Smooth muscle cell (in vitro differentiated cells): ENCODE results near the gene LAPTM4A. TPM values are rescaled to one million over a fixed set of nuclear protein-coding genes. Genes with fewer than 3 reads are reported as not detected.

Experiments used
- DNase-seq: peaks from one replicate; lab custom pipeline; 2025; ENCODE audit not compliant: unreplicated experiment; lab: John Stamatoyannopoulos, UW
- H2AFZ ChIP-seq: fragments of 200-600 bp; sonication (generic); 2 replicates; pipeline ENCODE4 v1.6.0; 2016; ENCODE audit warnings: antibody characterized with exemption, low read depth, mild to moderate bottlenecking
- H3F3A ChIP-seq: fragments of 200-600 bp; sonication (generic); 2 replicates; pipeline ENCODE4 v1.6.0; 2017; ENCODE audit warnings: antibody characterized with exemption, low read depth
- H3K27ac ChIP-seq: fragments of 200-600 bp; sonication (generic); 2 replicates; pipeline ENCODE4 v1.5.1; 2016; ENCODE audit warnings: low read depth, mild to moderate bottlenecking
- H3K27me3 ChIP-seq: fragments of 200-600 bp; sonication (generic); 2 replicates; pipeline ENCODE4 v1.6.1; 2016; ENCODE audit warnings: low read depth, mild to moderate bottlenecking
- H3K36me3 ChIP-seq: fragments of 200-600 bp; sonication (generic); 2 replicates; pipeline ENCODE4 v1.5.1; 2016; ENCODE audit warnings: low read depth
- H3K4me1 ChIP-seq: fragments of 200-600 bp; sonication (generic); 2 replicates; pipeline ENCODE4 v1.5.1; 2016; ENCODE audit warnings: low read depth
- H3K4me2 ChIP-seq: fragments of 200-600 bp; sonication (generic); 2 replicates; pipeline ENCODE4 v1.6.0; 2016; ENCODE audit warnings: mild to moderate bottlenecking
- H3K4me3 ChIP-seq: fragments of 200-600 bp; sonication (generic); 2 replicates; pipeline ENCODE4 v1.5.1; 2016; ENCODE audit warnings: mild to moderate bottlenecking
- H3K79me2 ChIP-seq: fragments of 200-600 bp; sonication (generic); 2 replicates; pipeline ENCODE4 v1.6.0; 2016; ENCODE audit warnings: low read depth, mild to moderate bottlenecking
- H3K9ac ChIP-seq: fragments of 200-600 bp; sonication (generic); 2 replicates; pipeline ENCODE4 v1.6.0; 2016; ENCODE audit warnings: low read depth
- H3K9me3 ChIP-seq: fragments of 200-600 bp; sonication (generic); replicated peaks from 2 replicates; pipeline ENCODE4 v1.5.1; 2016; ENCODE audit warnings: low read depth
- H4K20me1 ChIP-seq: fragments of 200-600 bp; sonication (generic); 2 replicates; pipeline ENCODE4 v1.6.0; 2016; ENCODE audit warnings: low read depth
- WGBS: methylation state at CpG from one replicate; pipeline ENCODE4 v1.1.7; 2016; ENCODE audit warnings: low lambda C conversion rate; 5-methylcytosine and 5-hydroxymethylcytosine counted together
- polyA plus RNA-seq: library from polyadenylated mRNA; unstranded; fragments of >200 nt; fragmentation: Nextera tagmentation; extraction: Ambion mirVana; gene quantifications from 2 replicates; pipeline ENCODE4 v1.2.1, GENCODE V29; 2016
- total RNA-seq: library from RNA; depleted of rRNA; stranded (reverse); fragments of >200 nt; gene quantifications from 2 replicates; pipeline ENCODE4 v1.2.3, GENCODE V29; 2014
- TF ChIP-seq, protein P1 (sequence below): fragments of 200-600 bp; sonication (generic); IDR thresholded peaks from 2 replicates; pipeline ENCODE4 v1.5.1; 2017; ENCODE audit warnings: borderline replicate concordance, mild to moderate bottlenecking, antibody characterized with exemption; ENCODE audit not compliant: insufficient read depth, poor library complexity, severe bottlenecking

LAPTM4A gene
- total and polyA plus RNA-seq, 2 experiments from 2014 or later, result 423 to 466 TPM

DNA sequence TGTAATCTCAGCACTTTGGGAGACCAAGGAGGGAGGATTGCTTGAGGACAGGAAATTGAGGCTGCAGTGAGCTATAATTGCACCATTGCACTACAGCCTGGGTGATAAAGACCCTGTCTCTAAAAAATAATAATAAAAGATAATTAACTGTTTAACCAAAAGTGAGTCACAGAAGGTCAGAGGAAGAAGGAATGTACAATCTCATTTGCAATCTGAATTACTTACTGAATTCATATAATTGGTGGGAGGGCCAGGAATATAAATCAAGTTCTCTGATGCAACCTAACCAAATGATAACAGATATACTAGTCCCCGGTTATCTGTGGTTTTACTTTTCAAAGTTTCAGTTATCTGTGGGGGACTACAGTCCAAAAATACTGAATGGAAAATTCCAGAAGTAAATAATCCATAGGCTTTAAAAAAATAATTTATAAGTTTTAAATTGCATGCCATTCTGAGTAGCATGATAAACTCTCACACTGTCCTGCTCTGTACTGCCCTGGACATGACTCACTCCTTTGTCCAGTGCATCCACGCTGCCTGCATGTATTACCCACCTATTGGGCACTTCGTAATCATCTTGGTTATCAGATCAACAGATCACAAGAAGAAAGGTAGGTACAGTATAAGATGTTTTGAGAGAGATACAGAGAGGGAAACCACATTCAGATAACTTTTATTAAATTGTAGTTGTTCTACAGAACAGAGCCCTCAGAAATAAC is 26.2 kb downstream of the LAPTM4A start:
- H3K4me2 ChIP-seq, result no peak overlapping the region
- no peak for DNase-seq
- peaks cover 6% of the 10 kb centered on the region for H3F3A ChIP-seq
- no peaks in the 10 kb centered on the region for H3K9me3 ChIP-seq
- TF ChIP-seq, protein P1, sequence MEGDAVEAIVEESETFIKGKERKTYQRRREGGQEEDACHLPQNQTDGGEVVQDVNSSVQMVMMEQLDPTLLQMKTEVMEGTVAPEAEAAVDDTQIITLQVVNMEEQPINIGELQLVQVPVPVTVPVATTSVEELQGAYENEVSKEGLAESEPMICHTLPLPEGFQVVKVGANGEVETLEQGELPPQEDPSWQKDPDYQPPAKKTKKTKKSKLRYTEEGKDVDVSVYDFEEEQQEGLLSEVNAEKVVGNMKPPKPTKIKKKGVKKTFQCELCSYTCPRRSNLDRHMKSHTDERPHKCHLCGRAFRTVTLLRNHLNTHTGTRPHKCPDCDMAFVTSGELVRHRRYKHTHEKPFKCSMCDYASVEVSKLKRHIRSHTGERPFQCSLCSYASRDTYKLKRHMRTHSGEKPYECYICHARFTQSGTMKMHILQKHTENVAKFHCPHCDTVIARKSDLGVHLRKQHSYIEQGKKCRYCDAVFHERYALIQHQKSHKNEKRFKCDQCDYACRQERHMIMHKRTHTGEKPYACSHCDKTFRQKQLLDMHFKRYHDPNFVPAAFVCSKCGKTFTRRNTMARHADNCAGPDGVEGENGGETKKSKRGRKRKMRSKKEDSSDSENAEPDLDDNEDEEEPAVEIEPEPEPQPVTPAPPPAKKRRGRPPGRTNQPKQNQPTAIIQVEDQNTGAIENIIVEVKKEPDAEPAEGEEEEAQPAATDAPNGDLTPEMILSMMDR, result no peak
- H3K4me1 ChIP-seq, result no peaks in the 10 kb centered on the region
- H4K20me1 ChIP-seq, result peaks cover 13% of the 10 kb centered on the region
- no peak overlapping the region for H3K27ac ChIP-seq
- peaks cover 5% of the 10 kb centered on the region for H3K79me2 ChIP-seq
- H3K27me3 ChIP-seq, result no peaks in the 10 kb centered on the region
- no peak overlapping the region for H3K9ac ChIP-seq
- H3K4me3 ChIP-seq, result no peak overlapping the region
- no peak overlapping the region for H2AFZ ChIP-seq
- H3K36me3 ChIP-seq, result no peaks in the 10 kb centered on the region
- WGBS, result 58% methylated on average over 3 of the region's 3 CpGs

DNA sequence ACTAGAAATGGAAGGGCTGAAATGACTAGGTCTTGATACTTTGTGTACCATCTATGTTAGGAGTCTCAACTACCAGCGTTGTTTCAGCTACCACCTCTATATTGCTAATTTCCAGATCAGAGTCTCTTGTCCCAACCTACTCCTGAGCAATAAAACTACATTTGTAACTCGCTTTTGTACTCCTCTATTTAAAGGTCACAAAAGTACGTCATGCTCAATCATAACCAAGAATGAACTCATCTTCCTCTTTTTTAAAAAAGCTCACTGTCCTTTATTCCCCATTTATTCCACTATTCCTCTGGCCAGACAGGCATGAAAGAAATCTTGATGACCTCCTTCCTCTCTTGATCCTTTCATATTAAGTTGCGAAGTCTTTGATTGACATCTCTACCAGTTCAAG is 27.7 kb downstream of the LAPTM4A start:
- DNase-seq, result no peak
- Histone ChIP-seq H2AFZ (no peak overlapping the region), H3K9me3 (no peaks in the 10 kb centered on the region), H4K20me1 (no peaks in the 10 kb centered on the region), H3K79me2 (no peaks in the 10 kb centered on the region), H3K9ac (no peak overlapping the region), H3K4me1 (no peaks in the 10 kb centered on the region), H3K27ac (no peak overlapping the region), H3K27me3 (no peaks in the 10 kb centered on the region), H3F3A (no peaks in the 10 kb centered on the region), H3K4me3 (no peak overlapping the region), H3K36me3 (no peaks in the 10 kb centered on the region), H3K4me2 (no peak overlapping the region)
- 92% methylated on average over 4 of the region's 4 CpGs for WGBS
- TF ChIP-seq, protein P1, result no peak

DNA sequence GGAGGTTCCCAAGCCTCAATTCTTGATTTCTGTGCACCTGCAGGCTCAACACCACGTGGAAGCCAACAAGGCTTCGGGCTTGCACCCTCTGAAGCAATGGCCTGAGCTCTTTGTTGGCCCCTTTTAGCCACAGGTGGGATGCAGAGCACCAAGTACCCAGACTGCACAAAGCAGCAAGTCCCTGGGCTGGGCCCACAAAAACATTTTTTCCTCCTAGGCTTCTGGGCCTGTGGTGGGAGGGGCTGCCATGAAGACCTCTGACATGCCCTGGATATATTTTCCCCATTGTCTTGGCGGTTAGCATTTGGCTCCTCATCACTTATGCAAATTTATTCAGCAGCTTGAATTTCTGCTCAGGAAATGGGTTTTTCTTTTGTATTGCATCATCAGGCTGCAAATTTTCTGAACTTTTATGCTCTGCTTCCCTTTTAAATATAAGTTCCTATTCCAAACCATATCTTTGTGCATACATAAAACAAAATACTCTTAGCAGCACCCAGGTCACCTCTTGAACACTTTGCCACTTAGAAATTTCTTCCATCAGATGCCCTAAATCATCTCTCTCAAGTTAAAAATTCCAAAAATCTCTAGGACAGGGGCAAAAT is 29.9 kb downstream of the LAPTM4A start:
- WGBS, result 93% methylated on average over 3 of the region's 3 CpGs
- no peak overlapping the region for H2AFZ ChIP-seq

More for the DNA sequence above, 29.9 kb downstream of the LAPTM4A start:
- H3K27ac ChIP-seq, result no peak overlapping the region
- H3K4me1 ChIP-seq, result no peaks in the 10 kb centered on the region
- no peaks in the 10 kb centered on the region for H3F3A ChIP-seq
- H4K20me1 ChIP-seq, result no peaks in the 10 kb centered on the region
- no peaks in the 10 kb centered on the region for H3K79me2 ChIP-seq
- H3K4me2 ChIP-seq, result no peak overlapping the region
- H3K9ac ChIP-seq, result no peak overlapping the region
- TF ChIP-seq, protein P1, result no peak
- DNase-seq, result no peak
- H3K36me3 ChIP-seq, result no peaks in the 10 kb centered on the region
- H3K4me3 ChIP-seq, result no peak overlapping the region
- no peaks in the 10 kb centered on the region for H3K9me3 ChIP-seq
- no peaks in the 10 kb centered on the region for H3K27me3 ChIP-seq
